Caco-2 (cell line): ENCODE measurements around the gene MACC1. TPM values are rescaled to one million over a fixed set of nuclear protein-coding genes. Genes with fewer than 3 reads are reported as not detected.

Experiments used
- Bru-seq: library from RNA; stranded (reverse); fragments of 400-500 nt; gene quantifications from one replicate; lab custom pipeline; 2021; lab: Mats Ljungman, UMichigan
- BruChase-seq, 2 experiments: library from RNA; stranded (reverse); fragments of 400-500 nt; gene quantifications; one replicate each; lab custom pipeline; 2021; lab: Mats Ljungman, UMichigan
- BruUV-seq: library from RNA; stranded (reverse); fragments of 400-500 nt; replicated peaks from 2 replicates; lab custom pipeline; 2021; lab: Mats Ljungman, UMichigan
- CTCF ChIA-PET: fragments of 300-600 bp; sonication (Branson Sonifier 250); formaldehyde crosslinking; loops from one replicate; lab custom pipeline; 2022; ENCODE audit warnings: antibody characterized with exemption; lab: Charles Lee
- POLR2A ChIA-PET: fragments of 300-600 bp; sonication (Branson Sonifier 250); formaldehyde crosslinking; loops from one replicate; lab custom pipeline; 2022; ENCODE audit warnings: antibody characterized with exemption; lab: Charles Lee
- DNase-seq, 2 experiments: peaks; one replicate each; pipeline versions ENCODE4 v3.0.0 to v3.0.0-alpha.2; 2020 to 2022
- H3K27me3 ChIP-seq: replicated peaks from 2 replicates; pipeline ENCODE4 v1.6.0; 2011; ENCODE audit warnings: low read length; ENCODE audit not compliant: control insufficient read depth, insufficient read depth
- H3K36me3 ChIP-seq: 2 replicates; pipeline ENCODE4 v1.5.1; 2011; ENCODE audit warnings: low read length; ENCODE audit not compliant: control insufficient read depth, insufficient read depth
- H3K4me1 ChIP-seq: fragments of 250-450 bp; sonication (Bioruptor Pico); 2 replicates; pipeline ENCODE4 v1.5.1; 2020; ENCODE audit warnings: mild to moderate bottlenecking
- H3K4me3 ChIP-seq: 2 replicates; pipeline ENCODE4 v1.5.1; 2011; ENCODE audit warnings: low read depth, mild to moderate bottlenecking, control low read depth, low read length
- H3K9me3 ChIP-seq: fragments of 250-450 bp; sonication (Bioruptor Pico); 2 replicates; pipeline ENCODE4 v1.5.1; 2020; ENCODE audit warnings: mild to moderate bottlenecking, moderate library complexity
- H3K27ac Mint-ChIP-seq: one replicate; pipeline ENCODE4 v1.8.0; 2022; ENCODE audit warnings: mixed read lengths; ENCODE audit not compliant: unreplicated experiment
- H3K27me3 Mint-ChIP-seq: one replicate; pipeline ENCODE4 v1.8.0; 2022; ENCODE audit warnings: mixed read lengths; ENCODE audit not compliant: insufficient read depth, unreplicated experiment
- H3K36me3 Mint-ChIP-seq: one replicate; pipeline ENCODE4 v1.8.0; 2022; ENCODE audit warnings: mild to moderate bottlenecking, mixed read lengths; ENCODE audit not compliant: insufficient read depth, unreplicated experiment
- H3K4me1 Mint-ChIP-seq: one replicate; pipeline ENCODE4 v1.8.0; 2022; ENCODE audit warnings: low read depth, mixed read lengths; ENCODE audit not compliant: unreplicated experiment
- H3K4me3 Mint-ChIP-seq: one replicate; pipeline ENCODE4 v1.8.0; 2022; ENCODE audit warnings: mild to moderate bottlenecking, moderate library complexity, mixed read lengths; ENCODE audit not compliant: unreplicated experiment
- H3K9me3 Mint-ChIP-seq: one replicate; pipeline ENCODE4 v1.8.0; 2022; ENCODE audit warnings: mixed read lengths; ENCODE audit not compliant: unreplicated experiment
- CTCF ChIP-seq, 2 experiments: fragments of 200-600 bp in 1 of 2; IDR thresholded peaks; 1 replicate in 1 of 2; 2 replicates in 1 of 2; pipeline versions ENCODE4 v1.5.1 to v1.8.0; 2011 to 2022; ENCODE audit warnings: antibody characterized with exemption in 1 of 2, control low read depth in 1 of 2, inconsistent platforms in 1 of 2, low read depth in 1 of 2, low read length in 1 of 2, mild to moderate bottlenecking in 1 of 2, moderate library complexity in 1 of 2; ENCODE audit not compliant: insufficient read depth in 1 of 2, severe bottlenecking in 1 of 2, unreplicated experiment in 1 of 2
- intact Hi-C: fragments of 100-400 bp; cut with micrococcal nuclease; formaldehyde crosslinking; loops from one replicate; pipeline ENCODE4 v1.10.0; 2022; ENCODE audit not compliant: unreplicated experiment
- long read RNA-seq: library from polyadenylated mRNA; stranded (forward); transcript quantifications from one replicate; pipeline ENCODE4 v2.0.0, GENCODE V29; 2022
- total RNA-seq: library from RNA; stranded (reverse); gene quantifications from 2 replicates; pipeline ENCODE4 v1.2.3, GENCODE V29; 2022

MACC1 gene
- total RNA-seq = 87.7 and 96.7 TPM in 2 replicates
- percentile 99 among the genes with signal in this experiment for Bru-seq, nascent RNA
- percentile 98 among the genes with signal in this experiment for BruChase-seq, experiment 1, labeled RNA remaining after a 2-hour chase
- BruChase-seq, experiment 2, labeled RNA remaining after a 6-hour chase = percentile 97 among the genes with signal in this experiment
- long read RNA-seq, partial matches to known transcripts = 1 of 47 reads
- long read RNA-seq, other reads (novel, unspliced or antisense) = 44 of 47 reads

- CTCF ChIA-PET = interaction anchor here (1.2 to 1.6 kb wide), 3 partner anchors 94 to 381 kb away, joined by 4 to 6 read pairs (median 5); partner anchors contain the start of gene ITGB8
- Mint-ChIP-seq H3K27me3 (no peaks in the 10 kb centered on the region), H3K27ac (peak within 1 kb of the TSS; percentile 95), H3K9me3 (peaks cover 23% of the 10 kb centered on the region), H3K4me3 (peak within 1 kb of the TSS; percentile 78), H3K4me1 (peaks cover 49% of the 10 kb centered on the region), H3K36me3 (peaks cover 57% of the 10 kb centered on the region)
- Histone ChIP-seq H3K9me3 (no peaks in the 10 kb centered on the region), H3K4me3 (peak within 1 kb of the TSS; percentile 60), H3K27me3 (no peaks in the 10 kb centered on the region), H3K36me3 (no peaks in the 10 kb centered on the region; the same call in 1 of the 2 replicates), H3K4me1 (peaks cover 54% of the 10 kb centered on the region)
- POLR2A ChIA-PET = interaction anchor here (0.6 to 4.0 kb wide), 8 partner anchors 9 to 568 kb away, joined by 3 to 25 read pairs (median 4); partner anchors contain the start of gene ITGB8
- intact Hi-C loops = loop anchor here (1.0 to 2.0 kb wide), 8 partner anchors 20 to 247 kb away; no protein-coding TSS in a partner anchor
- no TSS peak for BruUV-seq
- peak; percentile 94 to 97 for DNase-seq
- peak; percentile 52 to 79 for TF ChIP-seq CTCF (IDR thresholded peaks at IDR 0.05; ENCODE audit: insufficient read depth in 1 of 2, low read depth in 1 of 2, low read length in 1 of 2, severe bottlenecking in 1 of 2, unreplicated experiment in 1 of 2)
These were observed at the start of gene MACC1 for GRCh38 chr7:20217193-20217948. Gene MACC1 (minus strand): TSS chr7:20217384. CDS start chr7:20161862, 55,522 bp downstream.

DNA sequence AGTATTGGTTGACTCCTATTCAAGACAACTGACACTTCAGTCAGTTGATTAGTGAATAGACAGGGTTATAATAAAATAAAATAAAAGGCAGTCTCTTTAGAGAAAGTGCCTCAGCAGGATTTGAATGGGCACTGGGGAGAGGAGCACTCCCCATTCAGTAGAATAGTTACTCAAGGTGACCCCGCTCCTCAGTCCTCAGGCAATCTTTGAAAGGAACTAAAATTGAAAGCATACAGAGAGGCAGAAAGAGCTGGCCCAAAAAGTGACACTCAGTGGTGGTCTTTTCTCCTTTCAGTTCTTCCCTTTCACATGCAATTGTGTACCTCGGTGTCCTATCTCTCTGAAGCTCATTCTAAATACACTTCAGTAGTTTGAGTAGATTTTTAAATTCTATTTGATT is 47.4 kb upstream of the MACC1 start:
- H3K4me3 ChIP-seq = no peak overlapping the region
- no peak for DNase-seq
- intact Hi-C loops = no loop called here
- Mint-ChIP-seq H3K9me3 (no peaks in the 10 kb centered on the region), H3K4me1 (peaks cover 17% of the 10 kb centered on the region), H3K4me3 (no peak overlapping the region), H3K36me3 (no peaks in the 10 kb centered on the region), H3K27ac (no peak overlapping the region), H3K27me3 (no peaks in the 10 kb centered on the region)
- no peaks in the 10 kb centered on the region; the same call in 1 of the 2 replicates for H3K36me3 ChIP-seq
- peaks cover 5% of the 10 kb centered on the region; the same call in 1 of the 2 replicates for H3K4me1 ChIP-seq
- no peak for TF ChIP-seq CTCF (IDR thresholded peaks at IDR 0.05; ENCODE audit: insufficient read depth in 1 of 2, low read depth in 1 of 2, low read length in 1 of 2, severe bottlenecking in 1 of 2, unreplicated experiment in 1 of 2)
- no peaks in the 10 kb centered on the region for H3K9me3 ChIP-seq
- no peaks in the 10 kb centered on the region for H3K27me3 ChIP-seq
- POLR2A ChIA-PET = no interaction called here
- no TSS peak for BruUV-seq
- CTCF ChIA-PET = no interaction called here

DNA sequence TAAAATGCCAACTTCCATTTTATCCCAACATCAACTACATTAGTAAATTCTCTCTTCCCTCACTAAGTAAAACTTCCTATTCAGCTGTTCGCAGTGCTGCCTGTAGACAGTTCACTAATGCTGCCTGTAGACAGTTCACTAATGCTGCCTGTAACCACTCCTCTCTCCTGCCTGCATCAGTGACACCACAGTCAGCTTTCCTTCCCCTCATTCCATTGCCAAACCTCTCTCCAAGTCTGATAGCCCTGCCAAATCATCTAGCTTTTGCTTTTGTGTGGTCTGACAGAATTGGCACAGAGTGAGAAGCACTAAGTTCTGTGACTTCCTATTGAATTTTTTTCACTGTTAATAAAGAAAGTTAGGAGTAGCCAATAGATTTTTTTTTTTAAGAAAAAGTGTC is 43.0 kb upstream of the MACC1 start:
- DNase-seq = no peak
- TF ChIP-seq CTCF (IDR thresholded peaks at IDR 0.05; ENCODE audit: insufficient read depth in 1 of 2, low read depth in 1 of 2, low read length in 1 of 2, severe bottlenecking in 1 of 2, unreplicated experiment in 1 of 2) = no peak
- ChIA-PET POLR2A (no interaction called here), CTCF (no interaction called here)
- BruUV-seq = no TSS peak
- Mint-ChIP-seq H3K36me3 (peaks cover 4% of the 10 kb centered on the region), H3K4me3 (no peak overlapping the region), H3K27ac (no peak overlapping the region), H3K27me3 (no peaks in the 10 kb centered on the region), H3K9me3 (no peaks in the 10 kb centered on the region), H3K4me1 (peaks cover 6% of the 10 kb centered on the region)
- no peak overlapping the region for H3K4me3 ChIP-seq
- intact Hi-C loops = no loop called here
- no peaks in the 10 kb centered on the region for H3K27me3 ChIP-seq
- no peaks in the 10 kb centered on the region for H3K36me3 ChIP-seq
- no peaks in the 10 kb centered on the region for H3K4me1 ChIP-seq
- H3K9me3 ChIP-seq = no peaks in the 10 kb centered on the region
